HT-29 (cell line): Measurements from ENCODE around the gene IL11RA. TPM values are rescaled to one million over a fixed set of nuclear protein-coding genes. Genes with fewer than 3 reads are reported as not detected.
A peak's percentile ranks its signal among the peaks of the same experiment; 100 is the strongest.

ENCODE experiments used
- DNase-seq: peaks from one replicate; pipeline ENCODE4 v3.0.0-alpha.2; 2015; ENCODE audit warnings: low spot score
- total RNA-seq: library from RNA; depleted of rRNA; stranded (reverse); fragments of >200 nt; shearing (Covaris generic); gene quantifications from 2 replicates; pipeline ENCODE4 v1.2.3, GENCODE V29; 2014

IL11RA gene
- total RNA-seq, 1 experiment from 2014 or later = 4.7 TPM

DNA sequence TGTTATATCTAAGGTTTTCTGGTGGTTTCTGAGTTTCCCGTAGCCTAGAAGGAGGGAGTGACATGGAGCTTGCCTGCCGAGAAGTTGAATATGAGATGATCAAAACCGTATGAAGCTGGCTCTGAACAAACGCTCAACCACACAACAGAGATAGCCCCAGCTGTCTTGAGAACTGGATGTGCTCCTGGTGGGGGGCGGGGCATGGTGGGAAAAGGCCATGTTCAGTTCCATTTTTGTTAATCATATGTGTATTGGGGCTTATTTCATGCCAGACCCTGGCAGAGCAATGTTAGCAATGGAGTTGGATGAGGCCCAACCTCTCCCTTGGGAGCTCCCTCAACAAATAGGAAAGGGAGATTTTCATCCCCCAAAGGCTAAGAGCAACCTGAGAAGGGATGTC, 34.2 kb downstream of the IL11RA start:
- DNase-seq = no peak

DNA sequence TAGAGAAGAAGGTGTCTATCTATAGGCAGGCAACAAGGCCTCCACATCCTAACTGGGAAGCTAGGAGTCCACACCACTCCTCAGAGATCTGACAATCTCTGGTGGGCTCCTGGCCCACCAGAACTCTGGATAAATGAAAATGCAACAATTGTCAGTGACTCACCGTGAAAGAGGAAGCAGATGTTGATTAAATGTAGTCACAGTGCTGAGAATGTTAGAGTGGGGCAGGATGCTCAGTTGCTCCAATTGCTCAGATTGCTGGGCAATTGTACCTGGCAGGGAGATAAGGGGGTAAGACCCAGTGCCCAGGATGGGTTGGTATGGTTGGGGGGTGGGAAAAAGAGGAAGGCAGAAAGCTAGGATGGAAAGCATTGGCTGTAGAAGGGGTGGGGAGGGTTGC, 34.7 kb downstream of the IL11RA start:
- DNase-seq = no peak

DNA sequence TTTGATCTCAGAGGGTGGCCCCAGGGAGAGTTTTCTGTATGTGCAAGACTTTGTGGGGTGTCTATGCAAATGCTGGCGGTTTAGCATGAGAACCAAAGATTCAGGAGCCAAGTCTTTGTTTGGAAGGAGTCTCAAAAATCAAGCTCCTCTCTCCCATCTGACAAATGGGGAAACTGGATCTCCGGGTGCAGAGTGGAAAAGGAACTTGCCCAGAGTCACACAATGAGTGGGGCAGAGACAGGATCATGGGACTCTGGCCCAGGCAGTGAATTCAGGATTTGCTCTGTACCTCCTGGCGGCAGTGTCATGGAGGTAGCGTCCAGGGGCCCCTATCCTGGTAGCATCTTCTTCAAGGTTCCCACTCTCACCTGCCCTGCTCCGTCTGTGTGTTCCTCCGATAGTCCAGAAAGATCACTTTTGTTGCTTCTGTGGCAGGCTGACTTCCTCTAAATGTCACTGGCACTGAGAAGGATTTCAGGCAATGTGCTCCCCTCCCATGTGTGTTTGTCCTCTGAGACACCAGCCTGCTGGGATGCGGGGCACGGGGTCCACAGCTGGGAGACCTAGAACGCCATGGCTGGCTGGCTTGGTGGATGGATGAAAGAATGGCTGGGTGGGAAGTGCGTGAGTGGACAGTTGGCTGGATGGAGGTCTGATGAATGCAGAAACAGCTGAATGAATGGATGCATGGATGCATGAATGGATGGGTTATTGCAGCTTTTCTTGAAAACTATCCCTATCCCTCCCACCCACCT, 35.5 kb downstream of the IL11RA start:
- DNase-seq = no peak

DNA sequence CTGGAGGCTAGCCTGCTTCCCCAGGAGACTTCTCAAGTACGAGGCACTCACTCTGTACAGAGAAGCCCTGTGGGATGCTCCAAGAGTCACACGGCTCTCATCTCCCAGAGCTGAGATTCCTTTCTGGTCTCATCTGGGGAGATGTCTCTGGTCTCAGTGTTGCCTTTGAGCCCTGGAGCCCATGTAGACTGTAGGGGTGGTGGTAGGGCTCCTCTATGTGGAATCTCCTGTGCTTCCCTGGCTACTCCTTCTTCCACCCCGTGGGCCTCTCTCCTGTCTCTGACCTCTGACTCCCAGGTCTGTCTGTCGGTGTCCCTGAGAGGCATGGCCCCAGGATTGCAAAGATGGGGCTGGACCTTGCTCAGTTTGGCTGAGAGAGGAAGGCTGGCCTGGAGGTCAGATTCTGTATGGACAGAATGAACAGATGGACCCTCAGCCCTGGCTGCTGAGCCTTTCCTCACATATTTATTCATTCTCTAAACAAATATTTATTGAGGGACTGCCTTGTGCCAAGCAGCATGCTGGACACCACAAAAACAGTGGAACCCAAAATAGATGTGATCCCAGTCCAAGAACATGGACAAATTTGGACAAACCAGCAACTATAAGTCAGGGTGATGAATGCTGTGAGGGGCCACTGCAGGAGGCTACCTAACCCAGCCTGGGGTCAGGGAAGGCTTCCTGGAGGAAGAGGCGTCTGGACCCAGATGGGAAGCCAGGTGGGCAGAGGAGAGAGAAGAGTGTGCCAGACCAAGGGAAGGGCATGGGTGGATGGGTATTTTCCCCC, 36.5 kb downstream of the IL11RA start:
- no peak for DNase-seq

GRCh38 chr9:34689116-34689470, 37.1 kb downstream of the IL11RA start:
- DNase-seq = no peak

- no peak for DNase-seq
These were observed 37.5 kb downstream of the IL11RA start for GRCh38 chr9:34689512-34689911.

GRCh38 chr9:34690983-34691935, 39.3 kb downstream of the IL11RA start, which contains the start of gene CCL19:
TSS of gene CCL19 (minus strand) at chr9:34691276. CDS start at chr9:34691139, 137 bp downstream.
- no peak for DNase-seq

- DNase-seq = no peak
These were observed 39.9 kb downstream of the IL11RA start for GRCh38 chr9:34691936-34692315.

DNA sequence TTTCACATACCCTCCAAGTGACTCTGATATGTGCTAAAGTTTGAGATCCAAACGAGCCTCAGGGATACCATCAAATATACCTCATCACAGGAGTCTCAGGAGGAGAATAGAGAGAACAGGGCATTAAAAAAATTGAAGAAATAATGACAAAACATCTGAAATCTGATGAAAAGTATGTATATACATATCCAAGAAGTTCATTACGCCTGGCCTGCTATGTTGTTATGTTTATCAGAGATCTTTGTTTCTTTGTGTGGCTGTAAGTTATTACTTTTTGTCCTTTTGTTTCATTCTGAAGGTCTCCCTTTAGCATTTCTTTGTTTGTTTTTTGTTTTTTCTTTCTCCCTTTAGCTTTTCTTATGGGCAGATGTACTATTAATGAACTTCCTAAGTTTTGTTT, 41.6 kb downstream of the IL11RA start:
- no peak for DNase-seq

DNA sequence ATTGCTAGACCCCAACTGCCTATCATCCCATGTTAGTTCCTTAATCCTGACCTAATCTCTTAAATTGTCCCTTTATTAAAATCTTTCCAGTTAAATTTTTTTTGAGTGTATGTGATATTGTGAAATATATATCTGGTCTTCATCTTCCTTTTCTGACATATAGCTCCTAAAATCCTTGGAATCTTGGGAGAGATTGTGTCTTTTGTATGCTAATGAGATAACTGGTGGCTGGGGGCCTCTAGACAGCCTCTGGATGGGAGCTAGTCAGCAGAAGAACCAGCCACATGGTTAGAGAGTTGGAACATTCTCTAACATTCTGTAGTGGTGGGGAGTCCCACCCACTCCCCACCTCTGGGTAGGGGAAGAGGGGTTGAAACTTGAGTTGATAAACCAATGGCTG, 42.8 kb downstream of the IL11RA start:
- no peak for DNase-seq

GRCh38 chr9:34701023-34701768, 49.2 kb downstream of the IL11RA start:
- peak; percentile 44 for DNase-seq

DNA sequence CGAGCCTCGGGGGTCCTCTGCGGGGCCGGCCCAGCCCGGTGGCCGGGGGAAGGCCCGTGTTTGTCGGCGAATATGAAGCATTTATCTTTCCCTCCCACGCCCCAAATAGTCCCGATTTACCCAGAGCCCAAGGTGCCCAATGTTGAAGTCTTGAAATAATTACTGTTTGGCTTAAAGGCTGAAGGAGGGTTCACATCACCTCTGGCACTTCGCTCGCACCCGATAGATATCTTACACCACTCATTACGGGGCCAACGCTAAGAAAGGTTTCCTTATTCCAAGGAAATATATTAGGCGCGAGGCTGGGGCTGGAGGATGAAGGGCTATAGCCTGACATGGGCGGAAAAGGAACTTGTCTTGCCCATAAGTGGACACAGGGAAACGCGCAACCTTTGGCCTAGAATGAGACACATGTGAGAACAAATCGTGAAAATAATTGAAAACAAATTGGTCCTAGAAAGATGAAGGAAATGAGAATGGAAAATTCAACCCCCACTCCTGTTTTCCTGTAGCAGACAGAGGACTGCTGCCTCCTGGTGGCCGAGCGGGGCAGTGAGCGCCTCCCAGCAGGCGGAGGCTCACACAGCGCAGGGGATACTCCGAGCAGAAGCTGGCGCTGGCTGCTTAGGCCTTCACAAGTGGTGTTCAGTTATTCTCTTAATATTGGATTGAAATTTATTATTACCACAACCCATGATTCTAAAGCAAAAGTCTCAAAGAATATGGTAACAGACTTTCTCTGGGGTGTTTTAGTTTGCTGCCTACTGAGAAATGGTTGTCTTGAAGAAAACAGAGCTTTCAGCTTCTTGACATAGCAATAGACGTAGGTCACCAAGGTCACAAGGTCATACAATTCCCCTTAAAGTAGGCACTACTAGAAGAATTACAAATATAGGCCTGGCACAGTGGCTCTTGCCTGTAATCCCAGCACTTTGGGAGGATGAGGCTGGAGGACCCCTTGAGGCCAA, 50.1 kb downstream of the IL11RA start:
- peak; percentile 77 for DNase-seq

DNA sequence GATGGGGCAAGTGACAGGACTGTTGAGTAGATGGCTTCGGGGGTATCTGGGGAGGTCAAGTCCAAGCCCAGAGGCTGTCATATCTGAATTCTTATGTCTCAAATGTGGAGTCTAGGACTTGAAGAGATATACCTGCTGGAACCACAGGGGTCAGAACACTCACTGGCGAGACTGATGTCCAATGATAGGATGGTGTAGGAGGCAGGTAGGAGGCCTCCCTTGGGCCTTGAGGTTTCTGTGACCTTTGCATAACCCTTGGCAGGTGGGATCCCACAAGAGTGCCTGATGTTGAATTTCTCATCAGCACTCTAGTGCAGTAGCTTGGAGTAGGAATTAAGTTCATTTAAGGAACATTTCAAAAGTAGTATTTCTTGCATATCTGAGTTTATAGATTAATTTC, 55.1 kb downstream of the IL11RA start:
- DNase-seq = no peak

DNA sequence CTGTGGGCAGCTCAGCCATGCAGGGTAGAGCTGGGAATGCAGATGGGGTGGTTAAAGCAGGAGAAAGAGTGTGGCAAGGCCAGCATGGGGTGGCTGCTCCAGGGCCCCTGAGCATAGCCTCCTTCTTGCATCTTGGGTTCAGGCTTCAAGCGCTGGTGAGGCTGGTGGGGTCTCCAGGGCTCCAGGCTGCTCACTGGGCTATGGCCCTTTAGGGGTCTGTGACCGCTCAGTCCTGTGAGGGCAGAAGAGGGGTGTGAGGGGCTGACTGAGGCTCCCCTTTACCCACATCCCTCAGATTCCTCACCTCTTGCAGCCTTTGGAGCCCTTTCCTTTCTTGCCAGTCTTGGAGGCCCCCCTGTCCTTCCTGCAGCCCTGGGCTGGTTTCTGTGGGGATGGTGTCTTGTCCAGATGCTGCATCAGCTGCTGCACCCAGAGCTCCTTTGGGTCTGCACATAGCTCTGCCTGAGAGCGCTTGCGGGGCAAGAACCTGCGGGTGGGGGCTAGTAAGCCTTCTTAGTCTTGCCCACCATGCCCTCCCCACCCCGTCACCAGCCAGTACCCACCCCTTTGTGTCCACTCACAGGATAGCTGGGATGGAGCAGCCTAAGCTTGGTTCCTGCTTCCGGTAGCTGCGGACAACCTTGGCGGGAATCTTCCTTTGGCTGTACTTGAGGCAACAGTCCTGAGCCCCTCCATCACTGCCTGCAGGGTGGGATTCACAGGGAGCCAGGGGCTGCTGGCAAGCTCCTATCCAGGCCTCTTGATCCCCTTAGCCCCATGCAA, 57.4 kb downstream of the IL11RA start:
- DNase-seq = no peak

DNA sequence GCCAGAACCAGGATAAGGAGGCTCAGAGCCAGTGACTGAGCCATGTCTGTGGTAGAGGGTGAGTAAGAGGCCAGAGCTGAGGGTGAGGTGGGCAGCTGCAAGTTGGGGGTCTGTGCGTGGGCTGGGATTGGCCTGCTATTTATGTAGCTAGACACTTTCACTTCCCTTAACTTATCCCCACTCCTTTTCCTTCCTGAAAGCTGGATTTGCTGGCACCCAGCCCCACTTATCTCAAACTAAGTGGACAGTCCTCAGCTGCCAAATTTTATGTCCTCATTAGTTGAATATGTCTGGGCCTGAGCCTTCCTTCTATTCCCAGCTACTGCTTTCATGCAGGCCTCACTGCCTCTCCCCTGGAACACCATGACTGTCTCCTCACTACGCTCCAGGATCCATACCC, 58.0 kb downstream of the IL11RA start, which contains the start of gene CCL21:
CCL21 (minus strand) TSS at position 114 of the 400 bp plus-strand sequence; CDS start at position 44, 70 bp downstream.
- DNase-seq = no peak
